Suprapubic skin (tissue), 3 donors: ENCODE measurements around the gene SDR42E1.

Source experiments
- EP300 ChIP-seq: sonication (generic); formaldehyde crosslinking; IDR thresholded peaks from one replicate; pipeline ENCODE4 v1.6.1; 2017; ENCODE audit warnings: antibody characterized with exemption
- TF ChIP-seq, protein P1 (sequence below), 2 donors: fragments of 200-600 bp in 1 of 2; fragments of 450-650 bp in 1 of 2; sonication (generic) in 1 of 2; IDR thresholded peaks; one replicate each; pipeline ENCODE4 v1.5.1; 2016 to 2019; ENCODE audit warnings: antibody characterized with exemption in 2 of 2, mild to moderate bottlenecking in 1 of 2, moderate library complexity in 1 of 2

DNA sequence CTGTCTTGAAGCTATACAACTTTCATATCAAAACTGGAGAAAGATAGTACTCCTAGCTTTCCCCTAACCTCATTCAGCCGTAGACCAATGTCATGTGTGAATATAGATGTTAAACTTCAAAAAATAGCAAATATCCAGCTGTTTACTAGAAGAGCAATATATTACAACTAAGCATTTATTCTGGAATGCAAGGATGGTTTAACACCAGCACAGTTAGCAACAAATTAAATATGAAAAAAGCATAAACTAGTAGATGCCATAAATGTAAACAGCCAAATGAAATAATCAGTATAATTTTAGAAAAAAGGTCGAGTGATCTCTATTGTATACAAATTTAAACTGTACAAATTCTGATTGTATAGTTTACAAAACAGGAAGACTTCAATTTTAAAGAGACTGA is 59.7 kb downstream of the SDR42E1 start:
- TF ChIP-seq, protein P1, sequence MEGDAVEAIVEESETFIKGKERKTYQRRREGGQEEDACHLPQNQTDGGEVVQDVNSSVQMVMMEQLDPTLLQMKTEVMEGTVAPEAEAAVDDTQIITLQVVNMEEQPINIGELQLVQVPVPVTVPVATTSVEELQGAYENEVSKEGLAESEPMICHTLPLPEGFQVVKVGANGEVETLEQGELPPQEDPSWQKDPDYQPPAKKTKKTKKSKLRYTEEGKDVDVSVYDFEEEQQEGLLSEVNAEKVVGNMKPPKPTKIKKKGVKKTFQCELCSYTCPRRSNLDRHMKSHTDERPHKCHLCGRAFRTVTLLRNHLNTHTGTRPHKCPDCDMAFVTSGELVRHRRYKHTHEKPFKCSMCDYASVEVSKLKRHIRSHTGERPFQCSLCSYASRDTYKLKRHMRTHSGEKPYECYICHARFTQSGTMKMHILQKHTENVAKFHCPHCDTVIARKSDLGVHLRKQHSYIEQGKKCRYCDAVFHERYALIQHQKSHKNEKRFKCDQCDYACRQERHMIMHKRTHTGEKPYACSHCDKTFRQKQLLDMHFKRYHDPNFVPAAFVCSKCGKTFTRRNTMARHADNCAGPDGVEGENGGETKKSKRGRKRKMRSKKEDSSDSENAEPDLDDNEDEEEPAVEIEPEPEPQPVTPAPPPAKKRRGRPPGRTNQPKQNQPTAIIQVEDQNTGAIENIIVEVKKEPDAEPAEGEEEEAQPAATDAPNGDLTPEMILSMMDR (IDR thresholded peaks at IDR 0.05) = no peak
- no peak for TF ChIP-seq EP300
